T-cell (primary cell): ENCODE measurements around the gene LRRTM4. TPM values are rescaled to one million over a fixed set of nuclear protein-coding genes. Genes with fewer than 3 reads are reported as not detected.
"Not testable (repeated sequence)": the region's sequence is repeated elsewhere in the genome, so short reads cannot be mapped to it uniquely, and the experiment has no call there.

ENCODE experiments used
- ATAC-seq, 4 experiments: fragments of 200-7000 bp in 3 of 4; fragments of 150-1000 bp in 1 of 4; cut with Tn5 transposase; replicated peaks in 1 of 4; 1 replicate in 3 of 4; 2 replicates in 1 of 4; pipeline ENCODE4 v1.10.0; 2021; ENCODE audit warnings: moderate library complexity in 3 of 4, mild to moderate bottlenecking in 2 of 4, moderate number of reproducible peaks in 1 of 4
- CTCF ChIA-PET, 2 donors: fragments of 300-600 bp; sonication (Branson Sonifier 250); formaldehyde crosslinking; loops; one replicate each; lab custom pipeline; 2022; ENCODE audit warnings: antibody characterized with exemption in 2 of 2; lab: Charles Lee
- POLR2A ChIA-PET, 2 donors: fragments of 300-600 bp; sonication (Branson Sonifier 250); formaldehyde crosslinking; loops; one replicate each; lab custom pipeline; 2022; ENCODE audit warnings: antibody characterized with exemption in 2 of 2; lab: Charles Lee
- DNase-seq, 35 experiments: peaks; one replicate each; pipeline versions ENCODE4 v3.0.0 to v3.0.0-alpha.2; 2013 to 2023
- H3K27ac ChIP-seq: one replicate; pipeline ENCODE4 v1.5.1; 2013; ENCODE audit warnings: low read length
- H3K27me3 ChIP-seq, 2 experiments: replicated peaks in 1 of 2; 1 replicate in 1 of 2; 2 replicates in 1 of 2; pipeline versions ENCODE4 v1.6.1 to v1.7.0; 2013; ENCODE audit warnings: low read length in 1 of 2, mixed read lengths in 1 of 2; ENCODE audit not compliant: control insufficient read depth in 2 of 2, insufficient read depth in 2 of 2; ENCODE audit errors: extremely low read depth in 1 of 2
- H3K36me3 ChIP-seq, 2 donors: 1 replicate in 1 of 2; 2 replicates in 1 of 2; pipeline versions ENCODE4 v1.6.1 to v1.7.0; 2013; ENCODE audit warnings: low read length in 1 of 2; ENCODE audit not compliant: control insufficient read depth in 2 of 2, insufficient read depth in 1 of 2; ENCODE audit errors: extremely low read depth in 1 of 2
- H3K4me1 ChIP-seq, 2 experiments: 1 replicate in 1 of 2; 2 replicates in 1 of 2; pipeline versions ENCODE4 v1.6.1 to v1.7.0; 2013; ENCODE audit warnings: low read length in 2 of 2, mixed read lengths in 1 of 2; ENCODE audit not compliant: insufficient read depth in 2 of 2, control insufficient read depth in 1 of 2; ENCODE audit errors: extremely low read depth in 1 of 2
- H3K4me3 ChIP-seq, 2 donors: 1 replicate in 1 of 2; 2 replicates in 1 of 2; pipeline versions ENCODE4 v1.5.1 to v1.7.0; 2013; ENCODE audit warnings: mild to moderate bottlenecking in 2 of 2, low read length in 1 of 2, moderate library complexity in 1 of 2; ENCODE audit not compliant: control insufficient read depth in 1 of 2; ENCODE audit errors: extremely low read depth in 1 of 2
- H3K9me3 ChIP-seq: 2 replicates; pipeline ENCODE4 v1.7.0; 2013
- H3K27ac Mint-ChIP-seq, 2 donors: one replicate each; pipeline ENCODE4 v1.8.0; 2020 to 2021; ENCODE audit warnings: mild to moderate bottlenecking in 2 of 2, mixed read lengths in 2 of 2
- H3K27me3 Mint-ChIP-seq, 2 donors: one replicate each; pipeline ENCODE4 v1.8.0; 2021 to 2022; ENCODE audit warnings: mixed read lengths in 2 of 2
- H3K36me3 Mint-ChIP-seq: one replicate; pipeline ENCODE4 v1.8.0; 2021; ENCODE audit warnings: mixed read lengths
- H3K4me1 Mint-ChIP-seq, 3 donors: one replicate each; pipeline ENCODE4 v1.8.0; 2020 to 2022; ENCODE audit warnings: mixed read lengths in 3 of 3, mild to moderate bottlenecking in 1 of 3
- H3K4me3 Mint-ChIP-seq, 3 donors: one replicate each; pipeline ENCODE4 v1.8.0; 2020 to 2022; ENCODE audit warnings: mild to moderate bottlenecking in 3 of 3, mixed read lengths in 3 of 3, moderate library complexity in 3 of 3
- H3K9me3 Mint-ChIP-seq, 3 donors: one replicate each; pipeline ENCODE4 v1.8.0; 2020 to 2022; ENCODE audit warnings: mixed read lengths in 3 of 3
- WGBS: methylation state at CpG from one replicate; pipeline ENCODE4 v1.1.5; 2013; ENCODE audit warnings: missing lambda C conversion rate; ENCODE audit not compliant: insufficient coverage; 5-methylcytosine and 5-hydroxymethylcytosine counted together
- total RNA-seq, 35 experiments: library from RNA in 6 of 35; stranded (reverse) in 6 of 35; fragments of 120-200 nt in 1 of 35; gene quantifications; one replicate each; pipeline versions ENCODE4 v1.2.1 to v1.2.4 and lab custom pipeline; 2013 to 2026

The LRRTM4 gene
- total RNA-seq, 5 donors from 2014 or later (not counting 1 experiment from before 2014, with no cell fraction given) = not detected

DNA sequence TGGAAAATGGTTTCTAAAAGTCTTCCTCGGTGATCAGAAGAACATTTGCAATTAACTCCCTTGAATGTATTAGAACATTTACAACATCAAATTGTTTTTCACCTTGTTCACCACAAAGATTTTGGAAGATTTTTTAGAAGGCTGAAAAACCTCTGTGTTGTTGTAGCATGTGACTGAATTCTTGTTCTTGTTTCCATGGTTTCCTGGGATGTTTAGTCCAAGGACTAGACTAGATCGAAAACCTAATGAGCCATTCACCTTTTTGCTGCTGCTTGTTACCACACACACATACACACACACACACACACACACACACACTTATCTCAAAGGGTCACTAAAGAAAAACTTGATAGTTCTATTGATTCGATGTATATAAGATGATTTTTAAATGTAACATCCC, 380.0 kb downstream of the LRRTM4 start:
- Mint-ChIP-seq H3K36me3 (no peaks in the 10 kb centered on the region), H3K4me3 (no peak overlapping the region), H3K4me1 (no peaks in the 10 kb centered on the region), H3K27me3 (no peaks in the 10 kb centered on the region), H3K27ac (no peak overlapping the region), H3K9me3 (peaks cover 13 to 30% (median 27%) of the 10 kb centered on the region in 3 donors)
- no peaks in the 10 kb centered on the region for H3K27me3 ChIP-seq
- H3K4me3 ChIP-seq = no peak overlapping the region
- H3K4me1 ChIP-seq = no peaks in the 10 kb centered on the region
- H3K27ac ChIP-seq = no peak overlapping the region
- ATAC-seq (no peak), DNase-seq (no peak)
- ChIA-PET CTCF (no interaction called here), POLR2A (no interaction called here)
- H3K9me3 ChIP-seq = no peaks in the 10 kb centered on the region
- no CpG with 5 or more reads among the region's 3 CpGs for WGBS
- no peaks in the 10 kb centered on the region for H3K36me3 ChIP-seq

DNA sequence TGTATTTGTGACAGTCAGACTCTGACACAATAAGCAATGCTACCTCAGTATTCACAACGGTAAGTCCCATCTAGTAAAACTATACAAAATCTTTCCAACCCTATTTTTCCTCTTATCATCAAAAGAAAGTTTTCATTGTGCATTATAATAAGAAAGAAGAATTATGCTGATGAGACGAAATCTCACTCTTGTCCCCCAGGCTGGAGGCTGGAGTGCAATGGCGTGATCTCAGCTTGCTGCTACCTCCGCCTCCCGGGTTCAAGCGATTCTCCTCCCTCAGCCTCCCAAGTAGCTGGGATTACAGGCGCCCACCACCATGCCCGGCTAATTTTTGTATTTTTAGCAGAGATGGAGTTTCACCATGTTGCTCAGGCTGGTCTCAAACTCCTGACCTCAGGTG, 393.7 kb downstream of the LRRTM4 start:
- 83% methylated on average over 1 of the region's 8 CpGs for WGBS
- POLR2A ChIA-PET, ATAC-seq: not testable (repeated sequence)

DNA sequence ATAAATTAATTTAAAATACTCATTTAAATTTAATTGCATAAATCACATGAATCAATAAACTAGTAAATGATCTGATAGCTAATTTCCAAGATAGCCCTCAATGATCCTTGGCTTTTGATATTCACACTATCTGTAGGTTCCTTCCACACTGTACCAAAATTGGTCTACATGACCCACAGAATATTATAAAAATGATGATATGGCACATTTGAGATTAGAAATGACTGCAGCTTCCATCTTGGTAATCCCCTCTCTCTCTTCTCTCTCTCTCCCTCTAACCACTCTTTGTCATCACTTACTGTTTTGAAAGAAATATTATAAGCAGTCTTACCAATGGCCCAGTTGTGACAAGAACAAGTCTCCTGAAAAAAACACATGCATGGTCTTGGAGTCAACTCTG, 394.8 kb downstream of the LRRTM4 start:
- no peaks in the 10 kb centered on the region for H3K36me3 ChIP-seq
- H3K36me3 Mint-ChIP-seq = no peaks in the 10 kb centered on the region
- no peaks in the 10 kb centered on the region for H3K27me3 ChIP-seq
- H3K4me1 ChIP-seq = no peaks in the 10 kb centered on the region
- H3K4me1 Mint-ChIP-seq = no peaks in the 10 kb centered on the region
- H3K27ac ChIP-seq = no peak overlapping the region
- CTCF ChIA-PET = no interaction called here
- no peak overlapping the region for H3K27ac Mint-ChIP-seq
- no peaks in the 10 kb centered on the region for H3K27me3 Mint-ChIP-seq
- H3K9me3 Mint-ChIP-seq = peaks cover 7 to 24% (median 11%) of the 10 kb centered on the region in 3 donors
- ATAC-seq (no peak), DNase-seq (no peak)
- POLR2A ChIA-PET = no interaction called here
- no peak overlapping the region for H3K4me3 Mint-ChIP-seq
- no peaks in the 10 kb centered on the region for H3K9me3 ChIP-seq
- H3K4me3 ChIP-seq = no peak overlapping the region

More for the DNA sequence above, 393.7 kb downstream of the LRRTM4 start:
- H3K4me1 ChIP-seq, H3K36me3 Mint-ChIP-seq, H3K4me3 Mint-ChIP-seq, CTCF ChIA-PET, H3K27ac Mint-ChIP-seq, H3K27ac ChIP-seq, H3K9me3 ChIP-seq, DNase-seq, H3K27me3 ChIP-seq, H3K27me3 Mint-ChIP-seq, H3K4me3 ChIP-seq, H3K4me1 Mint-ChIP-seq, H3K36me3 ChIP-seq: not testable (repeated sequence)
- H3K9me3 Mint-ChIP-seq = peaks cover 7 to 25% (median 11%) of the 10 kb centered on the region in 3 donors

DNA sequence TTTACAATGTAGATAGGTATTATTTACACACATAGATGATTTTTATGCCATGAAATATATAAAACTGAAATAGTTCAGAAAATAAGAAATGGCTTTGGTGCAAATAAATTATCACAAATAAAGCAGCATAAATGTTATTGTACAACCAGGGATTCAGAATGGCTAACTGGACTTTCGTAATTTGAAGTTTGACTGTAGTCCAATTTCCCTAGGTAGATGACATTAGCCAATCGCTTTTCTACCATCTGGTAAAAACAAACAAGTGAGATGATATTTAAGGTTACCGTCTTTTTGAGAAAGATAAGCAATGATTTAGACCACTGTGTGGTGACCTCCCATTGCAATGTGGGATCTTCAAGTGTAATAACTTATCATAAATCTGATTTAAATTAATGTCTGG, 400.7 kb downstream of the LRRTM4 start:
- H3K9me3 ChIP-seq = no peaks in the 10 kb centered on the region
- Mint-ChIP-seq H3K27me3 (no peaks in the 10 kb centered on the region), H3K4me1 (no peaks in the 10 kb centered on the region), H3K9me3 (peaks cover 4 to 22% (median 16%) of the 10 kb centered on the region in 3 donors), H3K4me3 (no peak overlapping the region), H3K36me3 (no peaks in the 10 kb centered on the region), H3K27ac (no peak overlapping the region)
- DNase-seq (no peak), ATAC-seq (no peak)
- no peak overlapping the region for H3K27ac ChIP-seq
- CTCF ChIA-PET = no interaction called here
- H3K36me3 ChIP-seq = no peaks in the 10 kb centered on the region
- no peak overlapping the region for H3K4me3 ChIP-seq
- POLR2A ChIA-PET = no interaction called here
- no CpG with 5 or more reads among the region's 3 CpGs for WGBS
- H3K4me1 ChIP-seq = no peaks in the 10 kb centered on the region
- no peaks in the 10 kb centered on the region for H3K27me3 ChIP-seq

DNA sequence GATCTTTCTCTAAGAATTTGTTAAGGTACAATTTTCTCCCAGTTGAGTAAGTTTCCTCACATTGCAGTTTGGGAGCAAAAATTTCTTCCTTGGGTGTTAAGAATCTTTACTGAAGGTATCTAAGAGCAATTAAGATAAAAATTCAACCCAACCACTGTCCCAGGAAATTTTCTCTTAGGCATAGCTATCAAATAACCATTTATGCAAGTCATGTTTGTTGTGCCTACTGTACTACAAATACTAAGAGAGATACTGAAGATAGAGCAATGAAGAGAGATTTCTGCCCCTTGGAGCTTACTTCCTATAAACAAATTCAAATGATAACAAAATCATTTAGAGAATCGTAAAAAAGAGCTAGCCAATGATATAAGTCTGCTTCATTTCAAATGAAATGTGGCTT, 402.8 kb downstream of the LRRTM4 start:
- Mint-ChIP-seq H3K27me3 (no peaks in the 10 kb centered on the region), H3K4me1 (no peaks in the 10 kb centered on the region), H3K36me3 (no peaks in the 10 kb centered on the region), H3K27ac (no peak overlapping the region), H3K9me3 (peaks cover 8 to 23% (median 13%) of the 10 kb centered on the region in 3 donors), H3K4me3 (no peak overlapping the region)
- no CpG with 5 or more reads among the region's 1 CpG for WGBS
- CTCF ChIA-PET = no interaction called here
- Histone ChIP-seq H3K36me3 (no peaks in the 10 kb centered on the region), H3K4me3 (no peak overlapping the region), H3K9me3 (no peaks in the 10 kb centered on the region), H3K27ac (no peak overlapping the region), H3K27me3 (no peaks in the 10 kb centered on the region), H3K4me1 (no peaks in the 10 kb centered on the region)
- no peak for ATAC-seq
- DNase-seq = no peak
- POLR2A ChIA-PET = no interaction called here

DNA sequence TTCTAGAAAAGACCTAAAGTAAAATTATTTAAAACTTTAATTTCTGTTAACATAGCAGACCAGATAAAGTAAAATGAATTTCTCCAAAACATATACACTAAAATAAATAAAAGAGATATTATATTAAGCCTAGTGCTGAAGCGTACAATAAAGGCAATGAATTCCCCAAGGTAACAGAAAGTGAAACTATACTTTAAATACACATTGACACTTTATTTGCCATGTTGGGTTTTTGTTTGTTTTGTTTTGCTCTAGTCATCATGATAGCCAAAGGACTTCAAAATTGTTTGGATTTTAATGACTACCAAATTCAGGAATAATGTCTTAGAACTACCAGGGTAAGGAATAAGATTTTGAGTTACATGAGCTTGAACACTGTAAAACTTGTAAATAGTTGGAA, 413.3 kb downstream of the LRRTM4 start:
- no peaks in the 10 kb centered on the region for H3K27me3 Mint-ChIP-seq
- ChIA-PET POLR2A (no interaction called here), CTCF (no interaction called here)
- no peaks in the 10 kb centered on the region for H3K4me1 ChIP-seq
- no peak for ATAC-seq
- no CpG with 5 or more reads among the region's 1 CpG for WGBS
- H3K4me3 Mint-ChIP-seq = no peak overlapping the region
- peaks cover 22 to 34% (median 28%) of the 10 kb centered on the region in 3 donors for H3K9me3 Mint-ChIP-seq
- H3K27ac Mint-ChIP-seq = no peak overlapping the region
- no peak for DNase-seq
- no peaks in the 10 kb centered on the region for H3K27me3 ChIP-seq
- H3K36me3 ChIP-seq = no peaks in the 10 kb centered on the region
- no peak overlapping the region for H3K4me3 ChIP-seq
- H3K9me3 ChIP-seq = no peaks in the 10 kb centered on the region
- no peaks in the 10 kb centered on the region for H3K36me3 Mint-ChIP-seq
- H3K27ac ChIP-seq = no peak overlapping the region
- no peaks in the 10 kb centered on the region for H3K4me1 Mint-ChIP-seq

DNA sequence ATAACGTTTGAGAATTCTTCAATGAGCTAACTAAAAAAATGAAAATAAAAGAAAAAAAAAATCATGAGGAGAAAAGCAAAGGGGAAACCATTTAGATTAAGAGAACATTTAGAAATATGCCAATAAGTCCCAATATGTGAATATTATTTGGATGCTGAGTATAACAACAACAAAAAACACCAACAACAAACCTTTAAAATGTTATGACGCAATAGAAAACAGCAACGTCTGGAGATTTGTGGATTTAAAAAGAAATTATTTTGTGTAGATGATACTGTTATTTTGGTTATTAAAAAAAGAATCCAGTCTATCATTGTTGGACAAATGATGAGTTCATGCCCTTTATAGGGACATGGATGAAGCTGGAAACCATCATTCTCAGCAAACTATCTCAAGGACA, 417.2 kb downstream of the LRRTM4 start:
- peaks cover 10 to 40% (median 15%) of the 10 kb centered on the region in 3 donors for H3K9me3 Mint-ChIP-seq
- H3K9me3 ChIP-seq = no peaks in the 10 kb centered on the region
- no peaks in the 10 kb centered on the region for H3K27me3 ChIP-seq
- ChIA-PET POLR2A (no interaction called here), CTCF (no interaction called here)
- no peaks in the 10 kb centered on the region for H3K36me3 ChIP-seq
- DNase-seq (no peak), ATAC-seq (no peak)
- H3K27me3 Mint-ChIP-seq = no peaks in the 10 kb centered on the region
- no CpG with 5 or more reads among the region's 3 CpGs for WGBS
- no peak overlapping the region for H3K4me3 ChIP-seq
- no peak overlapping the region for H3K4me3 Mint-ChIP-seq
- H3K27ac ChIP-seq = no peak overlapping the region
- no peaks in the 10 kb centered on the region for H3K4me1 ChIP-seq
- H3K4me1 Mint-ChIP-seq = no peaks in the 10 kb centered on the region
- H3K36me3 Mint-ChIP-seq = no peaks in the 10 kb centered on the region
- no peak overlapping the region for H3K27ac Mint-ChIP-seq
